ENCODE results near the gene UBA6. TPM values are rescaled to one million over a fixed set of nuclear protein-coding genes. Genes with fewer than 3 reads are reported as not detected.
A peak's percentile ranks its signal among the peaks of the same experiment; 100 is the strongest.

UBA6 gene
- total RNA-seq, 1 donor: 60.8 TPM

DNA sequence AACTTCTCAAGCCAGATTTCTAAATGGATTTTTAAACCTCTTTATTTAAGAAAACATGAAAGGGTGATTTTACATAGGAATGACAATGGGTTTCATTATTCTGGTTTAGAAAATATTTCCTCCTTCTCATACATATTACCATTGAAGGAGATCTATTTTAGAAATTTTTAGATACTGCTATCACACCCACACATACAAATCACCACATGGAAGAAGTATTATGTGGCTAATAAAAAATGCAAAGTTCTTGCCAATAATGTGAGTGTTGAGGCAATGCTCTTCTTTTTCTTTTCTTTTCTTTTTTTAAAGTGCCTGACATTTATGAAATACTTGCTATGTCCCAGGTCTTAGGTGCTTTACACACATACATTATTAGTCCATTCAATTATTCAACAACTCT, 135.7 kb downstream of the UBA6 start:
- no peak overlapping the region for H3K4me2 ChIP-seq (ENCODE audit: insufficient read depth, low read length)
- H4K20me1 ChIP-seq (ENCODE audit: insufficient read depth, low read length): no peaks in the 10 kb centered on the region
- no peak overlapping the region for H3K4me3 ChIP-seq (ENCODE audit: insufficient read depth, low read length)
- H3K4me1 ChIP-seq (ENCODE audit: insufficient read depth, low read length): peaks cover 4% of the 10 kb centered on the region
- H3K9me3 ChIP-seq (ENCODE audit: low read depth, low read length): no peaks in the 10 kb centered on the region
- H3K27ac ChIP-seq (ENCODE audit: low read depth, low read length): no peak overlapping the region
- H3K27me3 ChIP-seq (ENCODE audit: insufficient read depth, low read length): no peaks in the 10 kb centered on the region
- H3K79me2 ChIP-seq (ENCODE audit: insufficient read depth, low read length): no peaks in the 10 kb centered on the region
- H3K36me3 ChIP-seq (ENCODE audit: insufficient read depth, low read length): no peaks in the 10 kb centered on the region
- H2AFZ ChIP-seq (ENCODE audit: low read length): no peak overlapping the region
- TF ChIP-seq, protein P1, sequence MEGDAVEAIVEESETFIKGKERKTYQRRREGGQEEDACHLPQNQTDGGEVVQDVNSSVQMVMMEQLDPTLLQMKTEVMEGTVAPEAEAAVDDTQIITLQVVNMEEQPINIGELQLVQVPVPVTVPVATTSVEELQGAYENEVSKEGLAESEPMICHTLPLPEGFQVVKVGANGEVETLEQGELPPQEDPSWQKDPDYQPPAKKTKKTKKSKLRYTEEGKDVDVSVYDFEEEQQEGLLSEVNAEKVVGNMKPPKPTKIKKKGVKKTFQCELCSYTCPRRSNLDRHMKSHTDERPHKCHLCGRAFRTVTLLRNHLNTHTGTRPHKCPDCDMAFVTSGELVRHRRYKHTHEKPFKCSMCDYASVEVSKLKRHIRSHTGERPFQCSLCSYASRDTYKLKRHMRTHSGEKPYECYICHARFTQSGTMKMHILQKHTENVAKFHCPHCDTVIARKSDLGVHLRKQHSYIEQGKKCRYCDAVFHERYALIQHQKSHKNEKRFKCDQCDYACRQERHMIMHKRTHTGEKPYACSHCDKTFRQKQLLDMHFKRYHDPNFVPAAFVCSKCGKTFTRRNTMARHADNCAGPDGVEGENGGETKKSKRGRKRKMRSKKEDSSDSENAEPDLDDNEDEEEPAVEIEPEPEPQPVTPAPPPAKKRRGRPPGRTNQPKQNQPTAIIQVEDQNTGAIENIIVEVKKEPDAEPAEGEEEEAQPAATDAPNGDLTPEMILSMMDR (IDR thresholded peaks at IDR 0.05; ENCODE audit: extremely low read depth, low read depth, low read length): no peak
- DNase-seq (ENCODE audit: insufficient read length, low spot score, missing footprints): peak; percentile 61

Small RNA genes lying within 50 kb of the gene (small RNA-seq; reads per million reads assigned to genes)
- gene AC096720.1 (not detected), gene RF00091 (not detected)

Other genes with a start within 250 kb of the UBA6 start
- 19.9 and 23.3 TPM in 2 replicates for gene CENPC, start 155.7 kb downstream of the UBA6 start, total RNA-seq
- gene STAP1, start 142.4 kb downstream of the UBA6 start, total RNA-seq: not detected in 2 replicates
- not detected in 2 replicates for gene GNRHR, start 53.2 kb upstream of the UBA6 start, total RNA-seq
- not detected in 2 replicates for gene TMPRSS11D, start 182.8 kb upstream of the UBA6 start, total RNA-seq

Data from osteoblast (primary cell).